NT2/D1 (cell line): ENCODE results near the gene PRDM4.

ENCODE experiments used
- SUZ12 ChIP-seq: IDR thresholded peaks from 2 replicates; pipeline ENCODE4 v1.6.1; 2011; ENCODE audit not compliant: insufficient read length, insufficient read depth; ENCODE audit errors: extremely low read depth
- ZNF274 ChIP-seq: IDR thresholded peaks from 2 replicates; pipeline ENCODE4 v1.6.1; 2011; ENCODE audit warnings: mild to moderate bottlenecking, low read depth, low read length

DNA sequence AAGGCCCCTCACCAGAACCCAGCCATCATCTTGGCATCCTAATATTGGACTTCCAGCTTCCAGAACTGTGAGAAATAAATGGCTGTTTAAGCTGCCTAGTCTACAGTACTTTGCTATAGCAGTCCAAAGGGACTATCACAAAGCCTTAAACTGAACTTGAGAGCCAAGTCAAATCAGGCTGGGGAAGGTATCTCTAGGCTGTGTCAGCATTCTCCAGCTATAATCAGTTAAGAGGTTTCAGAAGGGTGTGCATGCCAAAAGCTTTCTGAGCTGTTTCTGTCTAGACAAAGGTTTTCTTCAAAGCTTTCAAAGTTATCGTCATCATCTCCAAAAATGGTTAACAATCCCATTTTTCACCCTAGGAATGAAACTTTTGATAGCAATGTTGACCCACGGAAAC is 21.1 kb upstream of the PRDM4 start:
- TF ChIP-seq ZNF274 (no peak), SUZ12 (no peak)
